Stimulated activated CD4-positive, alpha-beta T cell treated with anti-CD3 and anti-CD28 coated beads, Interleukin-12 subunit alpha, Interleukin-12 subunit beta, amount 100 ng/mL, for 48 hours (primary cell): ENCODE measurements around the gene COL21A1.
"Not testable (repeated sequence)": the region's sequence is repeated elsewhere in the genome, so short reads cannot be mapped to it uniquely, and the experiment has no call there.

ENCODE experiments used
- DNase-seq, 3 donors: peaks; one replicate each; pipeline ENCODE4 v3.0.0-alpha.2; 2020; ENCODE audit warnings: low read depth in 2 of 3, low spot score in 1 of 3

The COL21A1 gene

DNA sequence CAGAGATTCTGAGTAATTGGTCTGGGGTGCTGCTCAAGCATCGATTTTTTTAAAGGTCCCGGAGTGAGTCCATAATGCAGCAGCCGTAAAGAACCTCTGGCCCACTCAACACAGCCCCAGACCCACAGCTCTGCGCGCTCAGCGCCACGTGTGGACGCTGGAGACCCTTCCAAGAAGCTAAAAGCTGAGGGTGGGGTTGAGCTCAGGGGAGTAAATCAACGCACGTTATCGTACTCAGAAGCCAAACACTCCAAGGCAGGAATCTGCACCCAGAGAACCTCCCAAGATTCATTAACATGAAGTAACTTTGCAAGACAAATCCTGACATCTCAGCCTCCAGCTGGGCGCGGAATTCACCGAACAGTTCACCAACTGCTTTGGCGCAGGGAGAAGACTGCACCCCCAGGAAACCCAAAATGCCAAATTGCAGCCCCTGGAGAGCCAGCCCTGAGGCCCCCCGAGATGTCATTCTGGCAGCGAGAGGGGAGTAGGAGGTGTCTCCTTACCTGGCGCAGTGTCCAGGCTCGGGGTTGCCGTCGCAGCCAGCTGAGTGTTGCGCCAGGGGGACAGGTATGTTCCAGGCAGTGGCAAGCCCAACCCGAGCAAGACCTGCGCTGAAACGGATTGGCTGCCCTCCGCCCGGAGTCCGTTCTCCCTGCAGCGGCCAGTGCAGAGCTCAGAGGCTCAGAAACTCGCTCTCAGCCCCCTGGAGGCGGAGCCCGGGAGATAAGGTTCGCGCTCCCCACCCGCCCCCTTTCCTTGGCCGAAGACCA lies at the start of gene COL21A1:
Gene COL21A1 (minus strand): TSS at position 700 of the 773 bp plus-strand sequence. CDS start 64,962 bp downstream, outside the sequence.
- DNase-seq, result no peak

DNA sequence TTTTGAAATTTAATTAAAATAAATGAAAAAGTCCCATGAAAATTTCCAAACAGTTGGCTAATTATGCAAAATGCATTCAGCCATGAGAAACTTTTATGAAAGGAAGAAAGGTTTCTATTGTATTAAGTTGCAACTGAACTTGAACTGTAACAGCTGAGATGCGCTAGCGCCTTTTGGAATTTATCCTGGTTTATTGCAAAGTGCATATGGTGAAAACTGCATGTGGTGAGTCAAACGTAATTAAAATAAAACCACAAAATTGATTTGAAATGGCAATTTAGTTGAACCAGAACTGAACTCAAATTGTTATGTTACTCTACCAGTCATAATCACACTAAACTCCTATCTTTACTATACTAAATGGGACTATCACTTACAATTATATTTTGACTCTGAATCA lies 46.4 kb upstream of the COL21A1 start:
- no peak for DNase-seq

DNA sequence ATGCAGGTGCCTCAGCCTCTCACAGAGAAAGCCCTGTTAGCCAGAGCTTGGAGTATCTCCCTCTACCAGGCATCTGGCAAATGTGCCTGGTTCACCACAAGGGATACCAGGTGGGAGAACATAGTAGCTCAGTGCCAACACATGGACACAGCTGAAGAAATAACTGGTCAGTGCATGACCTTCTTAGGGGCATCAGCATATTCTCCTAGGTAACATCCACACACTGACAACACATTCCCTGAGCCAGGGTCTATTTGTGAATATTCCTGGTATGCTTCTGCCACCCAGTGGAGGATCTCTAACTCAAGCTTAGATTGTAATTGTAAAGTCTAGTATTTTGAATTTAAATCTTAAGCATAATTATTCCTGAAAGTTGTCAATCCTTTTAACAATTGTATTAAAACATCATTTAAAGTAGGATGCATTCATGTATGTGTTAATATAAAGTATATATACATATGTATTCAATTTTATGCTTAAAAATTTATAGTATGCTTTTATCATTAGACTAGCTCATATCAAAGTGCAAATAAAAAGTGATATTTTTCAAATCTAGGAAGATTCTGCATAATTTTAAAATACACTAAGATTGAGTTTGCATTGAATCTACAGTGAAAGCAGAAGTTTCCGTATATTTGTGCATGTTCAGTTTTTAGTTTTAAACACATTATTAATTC lies 45.3 kb upstream of the COL21A1 start:
- DNase-seq, result no peak

GRCh38 chr6:56291302-56291917 lies 44.0 kb upstream of the COL21A1 start:
- DNase-seq, result no peak

DNA sequence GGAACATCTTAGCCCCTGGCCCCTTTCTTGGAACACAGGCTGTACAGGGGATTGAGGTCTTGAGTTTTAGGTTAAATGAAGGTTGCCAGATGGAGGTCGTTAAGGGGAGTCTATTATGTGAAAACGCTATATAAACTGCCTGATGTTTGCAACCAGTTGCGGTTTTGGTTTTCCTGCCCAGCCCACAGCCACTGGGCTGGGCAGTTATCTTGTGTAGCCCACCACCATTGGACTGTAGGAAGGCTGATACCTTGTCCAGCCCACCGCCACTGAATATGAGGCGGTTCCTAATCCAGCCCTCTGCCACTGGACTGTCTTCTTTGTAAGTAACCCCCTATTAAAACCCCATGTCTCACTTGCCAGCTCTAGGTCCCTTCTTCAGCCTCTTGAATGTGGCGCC lies 42.3 kb upstream of the COL21A1 start:
- DNase-seq, result no peak

GRCh38 chr6:56288347-56288746 lies 41.0 kb upstream of the COL21A1 start:
- no peak for DNase-seq

GRCh38 chr6:56282391-56282790 lies 35.0 kb upstream of the COL21A1 start:
- DNase-seq, result no peak

DNA sequence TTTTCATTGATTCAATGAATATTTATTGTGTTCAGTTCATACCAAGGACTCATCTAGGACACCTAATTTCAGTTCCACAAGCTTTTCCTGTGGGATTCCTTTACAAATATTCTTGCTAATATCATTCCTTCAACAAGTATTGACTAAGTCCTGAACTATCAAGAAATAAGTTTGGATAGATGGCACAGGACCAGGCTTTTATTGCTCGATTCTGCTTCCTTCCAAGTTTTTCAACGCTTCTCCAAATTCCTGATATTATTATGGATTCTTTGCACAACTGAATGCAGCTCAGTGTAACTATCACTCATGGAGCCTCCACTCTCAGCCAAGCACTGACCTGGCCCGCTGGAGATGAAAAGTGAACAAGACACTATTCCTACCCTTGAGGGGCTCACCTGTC lies 32.7 kb upstream of the COL21A1 start:
- DNase-seq, result no peak

DNA sequence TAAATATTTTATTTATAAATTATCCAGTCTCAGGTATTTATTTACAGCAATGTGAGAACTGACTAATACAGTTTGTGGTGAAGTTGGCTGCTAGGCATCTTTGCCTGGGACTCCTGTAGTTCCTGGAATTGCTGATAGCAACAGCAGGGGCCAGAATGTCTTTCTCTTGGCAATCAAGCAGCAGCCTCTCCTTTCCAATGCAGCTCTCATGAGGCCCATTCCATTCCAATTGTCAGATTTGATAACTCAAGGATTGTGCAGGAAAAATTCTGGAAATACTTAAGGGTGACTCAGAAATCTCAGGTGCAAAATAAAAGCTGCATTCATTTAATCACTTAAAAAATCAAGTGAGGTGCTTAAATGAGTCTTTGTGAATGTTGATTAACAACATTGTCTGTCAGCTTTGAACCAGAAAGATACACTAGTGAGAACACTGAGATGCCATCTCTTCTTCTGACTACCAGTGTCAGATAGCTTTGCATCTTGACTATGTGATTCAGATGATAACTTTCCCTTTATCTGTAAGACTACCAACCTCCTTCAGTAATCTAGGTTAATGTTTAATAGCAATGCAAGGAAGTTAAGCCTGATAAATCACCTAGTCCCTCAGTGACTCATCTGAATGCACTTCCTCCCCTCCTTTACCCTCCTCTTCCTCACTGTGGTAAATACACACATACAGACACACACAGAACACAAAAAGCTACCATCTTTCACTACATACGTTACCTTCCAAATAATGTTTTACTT lies 32.1 kb upstream of the COL21A1 start:
- DNase-seq, result no peak

- no peak for DNase-seq
Observed at GRCh38 chr6:56278171-56278591, 30.8 kb upstream of the COL21A1 start.

GRCh38 chr6:56270812-56271441 lies 23.5 kb upstream of the COL21A1 start:
- no peak for DNase-seq

GRCh38 chr6:56268266-56268665 lies 20.9 kb upstream of the COL21A1 start:
- DNase-seq, result no peak

DNA sequence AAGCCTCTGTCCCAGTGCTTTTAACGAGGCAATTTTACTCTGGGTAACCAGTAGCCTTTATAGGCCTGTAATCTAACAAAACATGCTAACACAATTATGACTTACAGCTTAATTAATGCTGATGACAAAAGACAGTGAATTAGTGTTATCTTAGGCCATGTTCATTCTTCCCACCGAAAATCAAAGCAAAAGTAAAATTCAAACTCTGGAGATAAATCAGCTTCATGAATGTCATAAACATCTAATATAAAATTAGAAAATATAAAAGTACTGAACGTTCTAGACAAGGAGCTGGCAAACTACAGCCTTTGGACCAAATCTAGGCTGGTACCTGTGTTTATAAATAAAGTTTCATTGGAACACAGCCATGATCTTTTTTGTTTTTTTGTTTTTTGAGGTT lies 18.6 kb upstream of the COL21A1 start:
- no peak for DNase-seq

DNA sequence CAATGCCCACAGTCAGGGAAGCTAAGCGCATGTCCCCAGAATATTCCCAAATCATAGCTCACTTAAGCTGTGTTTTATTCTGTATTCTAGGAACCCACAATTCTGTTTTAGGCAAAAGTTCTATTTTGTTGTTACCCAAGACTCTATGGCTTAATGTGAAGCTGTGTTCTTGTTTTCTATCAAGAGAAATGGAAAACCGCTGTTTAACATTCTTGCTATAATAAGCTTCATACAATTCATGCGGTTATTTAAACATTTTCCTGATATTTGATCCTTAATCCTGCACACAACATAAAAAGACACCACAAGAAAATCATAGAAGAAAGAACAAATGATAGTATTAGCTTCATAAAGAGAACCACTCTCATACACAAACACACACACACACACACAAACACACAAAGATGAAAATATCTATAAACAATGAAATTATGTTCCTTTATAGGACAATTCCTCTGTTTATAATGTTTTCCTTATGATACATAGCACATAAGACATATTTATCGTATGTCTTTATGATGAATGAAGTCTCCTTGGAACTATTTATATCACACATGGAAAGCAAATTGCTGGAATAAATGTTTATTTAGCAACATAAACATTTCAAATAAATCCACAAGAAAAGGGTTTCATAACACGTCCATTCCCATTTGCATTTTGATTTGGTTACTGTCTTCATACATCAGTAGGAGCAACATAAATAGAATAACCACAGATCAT lies 16.4 kb upstream of the COL21A1 start:
- DNase-seq, result no peak

DNA sequence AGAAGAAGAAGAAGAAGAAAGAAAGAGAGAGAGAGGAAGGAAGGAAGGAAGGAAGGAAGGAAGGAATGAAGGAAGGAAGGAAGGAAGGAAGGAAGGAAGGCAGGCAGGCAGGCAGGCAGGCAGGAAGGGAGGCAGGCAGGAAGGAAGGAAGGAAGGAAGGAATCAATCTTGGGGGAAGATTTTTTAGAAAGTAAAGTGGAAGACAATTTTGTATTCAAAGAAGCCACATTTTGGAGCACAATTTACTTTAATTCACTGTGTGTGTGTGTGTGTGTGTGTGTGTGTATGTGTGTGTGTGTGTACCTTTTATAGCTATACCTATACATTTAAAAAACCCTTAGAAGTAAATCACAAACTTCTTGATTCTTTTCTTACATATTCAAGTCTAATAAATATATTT lies 13.2 kb upstream of the COL21A1 start:
- not testable (repeated sequence) for DNase-seq

- no peak for DNase-seq
Observed at GRCh38 chr6:56259234-56260077, 12.1 kb upstream of the COL21A1 start.

DNA sequence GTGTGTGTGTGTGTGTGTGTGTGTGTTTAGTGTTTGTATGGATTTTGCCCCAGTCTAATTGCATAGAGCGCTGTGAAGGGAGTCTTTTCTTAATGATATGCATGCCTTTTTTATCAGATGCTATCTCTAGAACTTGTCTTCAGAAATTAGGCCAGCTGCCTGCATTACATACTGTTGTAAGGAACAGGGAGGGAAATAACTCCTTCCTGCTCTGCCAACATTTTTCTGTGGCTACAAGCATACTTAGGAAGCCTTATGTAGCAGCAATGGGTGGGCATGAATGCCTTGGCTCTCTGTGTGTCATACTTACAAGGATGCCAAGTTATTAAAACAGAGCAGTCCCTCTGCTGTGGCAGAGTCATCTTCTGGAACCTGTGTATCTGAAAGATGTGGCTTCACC lies 8.0 kb upstream of the COL21A1 start:
- no peak for DNase-seq

DNA sequence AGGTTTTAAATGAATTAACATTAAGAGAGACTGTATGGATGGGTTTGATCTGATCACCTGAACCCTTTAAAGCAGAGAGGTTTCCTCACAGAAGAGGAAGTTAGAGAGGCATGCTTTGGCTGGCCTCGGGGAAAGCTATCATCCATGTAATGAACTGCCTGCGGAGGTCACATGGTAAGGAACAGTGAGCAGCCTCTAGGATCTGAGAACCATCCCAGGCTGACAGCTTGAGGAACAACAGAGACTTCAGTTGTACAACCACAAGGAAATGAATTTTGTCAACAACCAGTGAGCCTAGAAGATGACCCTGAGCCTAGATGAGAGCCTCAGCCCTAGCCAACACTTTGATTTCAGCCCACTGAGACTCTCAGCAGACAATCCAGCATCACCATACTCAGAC lies 2.9 kb upstream of the COL21A1 start:
- no peak for DNase-seq

DNA sequence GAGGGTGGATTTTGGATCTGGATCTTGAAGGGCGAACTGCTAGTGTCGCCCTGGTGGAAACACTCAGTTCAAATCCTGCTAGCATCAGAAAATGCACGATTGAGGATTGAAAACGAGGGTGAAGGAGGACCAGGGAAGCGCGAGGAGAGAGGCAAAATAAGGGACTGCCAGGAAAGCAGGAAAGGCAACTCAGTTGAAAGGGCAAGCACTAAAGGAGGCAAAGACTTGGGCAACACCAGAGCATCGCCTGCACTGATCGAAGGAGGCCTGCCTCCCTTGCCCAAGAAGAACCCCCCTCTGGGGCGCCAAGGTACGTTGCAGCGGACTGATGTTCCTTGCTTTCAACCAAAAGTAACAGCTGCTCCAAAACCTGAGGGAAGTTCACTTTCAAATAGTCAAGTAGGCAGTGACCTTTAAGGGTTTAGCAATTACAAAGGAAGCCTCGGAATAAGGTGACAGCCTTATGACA lies 308 bp upstream of the COL21A1 start:
- no peak for DNase-seq

- no peak for DNase-seq
Observed at GRCh38 chr6:56246541-56246880, 869 bp downstream of the COL21A1 start.
